SK-N-SH (cell line): ENCODE results near the gene ANKFN1. TPM values are rescaled to one million over a fixed set of nuclear protein-coding genes. Genes with fewer than 3 reads are reported as not detected.

ENCODE experiments used
- CTCF ChIA-PET: fragments of 300-600, 350-600 bp; formaldehyde crosslinking; extraction: SDS; loops from one replicate; lab custom pipeline; 2021; lab: Yijun Ruan, JAX
- POLR2A ChIA-PET: fragments of 350-600 bp; sonication (Branson Sonifier 250); formaldehyde crosslinking; extraction: SDS; loops from one replicate; lab custom pipeline; 2020; ENCODE audit warnings: antibody characterized with exemption, inconsistent platforms; lab: Yijun Ruan, JAX
- DNase-seq: peaks from one replicate; pipeline ENCODE4 v3.0.0; 2012
- H2AFZ ChIP-seq: fragments of 200-600 bp; sonication (generic); 2 replicates; pipeline ENCODE4 v1.8.1; 2016; ENCODE audit warnings: antibody characterized with exemption, mild to moderate bottlenecking, low read depth
- H3F3A ChIP-seq: fragments of 200-600 bp; sonication (generic); replicated peaks from 2 replicates; pipeline ENCODE3; 2016; ENCODE audit warnings: antibody characterized with exemption, mild to moderate bottlenecking; ENCODE audit not compliant: insufficient read depth
- H3K27ac ChIP-seq, 2 experiments: fragments of 200-500 bp in 1 of 2; fragments of 200-600 bp in 1 of 2; sonication (Bioruptor generic) in 1 of 2; sonication (generic), shearing (Covaris generic) in 1 of 2; 2 replicates each; pipeline versions ENCODE4 v1.5.1 to v1.6.1; 2014 to 2016; ENCODE audit warnings: low read depth in 2 of 2, inconsistent platforms in 1 of 2, low read length in 1 of 2, mild to moderate bottlenecking in 1 of 2, mixed read lengths in 1 of 2
- H3K27me3 ChIP-seq: fragments of 200-600 bp; sonication (generic), shearing (Covaris generic); 2 replicates; pipeline ENCODE4 v1.6.1; 2016; ENCODE audit warnings: mixed run types; ENCODE audit not compliant: insufficient read depth
- H3K36me3 ChIP-seq, 2 experiments: fragments of 200-500 bp in 1 of 2; fragments of 200-600 bp in 1 of 2; sonication (Bioruptor generic) in 1 of 2; sonication (generic) in 1 of 2; replicated peaks in 1 of 2; 2 replicates each; pipeline versions ENCODE3 to v1.5.1; 2014 to 2016; ENCODE audit warnings: low read length in 1 of 2, mild to moderate bottlenecking in 1 of 2; ENCODE audit not compliant: insufficient read depth in 2 of 2, control insufficient read depth in 1 of 2
- H3K4me1 ChIP-seq, 2 experiments: fragments of 200-500 bp in 1 of 2; fragments of 200-600 bp in 1 of 2; sonication (Bioruptor generic) in 1 of 2; sonication (generic), shearing (Covaris generic) in 1 of 2; 2 replicates each; pipeline versions ENCODE4 v1.5.1 to v1.6.1; 2014 to 2016; ENCODE audit warnings: low read depth in 1 of 2, low read length in 1 of 2, mixed run types in 1 of 2; ENCODE audit not compliant: insufficient read depth in 2 of 2, control insufficient read depth in 1 of 2
- H3K4me2 ChIP-seq: fragments of 200-600 bp; sonication (generic), shearing (Covaris generic); 2 replicates; pipeline ENCODE4 v1.6.1; 2017; ENCODE audit warnings: mixed run types
- H3K4me3 ChIP-seq, 2 experiments: fragments of 200-500 bp in 1 of 2; fragments of 200-600 bp in 1 of 2; sonication (Bioruptor generic) in 1 of 2; sonication (generic), shearing (Covaris generic) in 1 of 2; 2 replicates each; pipeline versions ENCODE4 v1.5.1 to v1.8.1; 2014 to 2016; ENCODE audit warnings: low read depth in 2 of 2, inconsistent platforms in 1 of 2, low read length in 1 of 2, mild to moderate bottlenecking in 1 of 2, mixed read lengths in 1 of 2, moderate library complexity in 1 of 2
- H3K79me2 ChIP-seq: fragments of 200-600 bp; sonication (generic); 2 replicates; pipeline ENCODE4 v1.8.1; 2017; ENCODE audit warnings: mild to moderate bottlenecking; ENCODE audit not compliant: insufficient read depth
- H3K9ac ChIP-seq: fragments of 200-600 bp; sonication (generic); 2 replicates; pipeline ENCODE4 v1.6.1; 2017; ENCODE audit warnings: mixed run types
- H3K9me2 ChIP-seq: fragments of 200-600 bp; sonication (generic); 2 replicates; pipeline ENCODE4 v1.6.1; 2017; ENCODE audit warnings: mixed run types
- H3K9me3 ChIP-seq: fragments of 200-600 bp; sonication (generic); 2 replicates; pipeline ENCODE4 v1.6.1; 2017; ENCODE audit warnings: mixed run types, mild to moderate bottlenecking, moderate library complexity
- H4K20me1 ChIP-seq: fragments of 200-600 bp; sonication (generic); 2 replicates; pipeline ENCODE4 v1.6.1; 2017; ENCODE audit warnings: mild to moderate bottlenecking, mixed run types; ENCODE audit not compliant: insufficient read depth
- CHD2 ChIP-seq: fragments of 150-350 bp; IDR thresholded peaks from 2 replicates; pipeline ENCODE4 v1.6.1; 2018; ENCODE audit warnings: low read length; ENCODE audit not compliant: partially characterized antibody
- CTCF ChIP-seq: fragments of 200-600 bp; sonication (generic); IDR thresholded peaks from 2 replicates; pipeline ENCODE4 v1.6.1; 2017; ENCODE audit warnings: antibody characterized with exemption, mild to moderate bottlenecking, moderate library complexity
- ELF1 ChIP-seq: IDR thresholded peaks from 2 replicates; pipeline ENCODE4 v1.4.0; 2012
- EP300 ChIP-seq, 2 experiments: IDR thresholded peaks; 2 replicates each; pipeline versions ENCODE4 v1.4.0 to v1.6.1; 2012; ENCODE audit warnings: borderline replicate concordance in 1 of 2, low read depth in 1 of 2, low read length in 1 of 2
- FOSL2 ChIP-seq: IDR thresholded peaks from 2 replicates; pipeline ENCODE4 v1.4.0; 2012; ENCODE audit warnings: low read depth, mild to moderate bottlenecking, moderate library complexity, borderline replicate concordance
- GABPA ChIP-seq: IDR thresholded peaks from 2 replicates; pipeline ENCODE4 v1.4.0; 2012; ENCODE audit warnings: low read depth, mild to moderate bottlenecking
- MAX ChIP-seq: IDR thresholded peaks from 2 replicates; pipeline ENCODE4 v1.4.0; 2012; ENCODE audit warnings: low read depth
- MEF2A ChIP-seq: IDR thresholded peaks from 2 replicates; pipeline ENCODE4 v1.4.0; 2012; ENCODE audit warnings: low read depth, borderline replicate concordance
- MXI1 ChIP-seq: IDR thresholded peaks from 2 replicates; pipeline ENCODE4 v1.6.1; 2012; ENCODE audit warnings: mild to moderate bottlenecking, low read depth, low read length, improper control_type of control experiment
- PBX3 ChIP-seq: IDR thresholded peaks from 2 replicates; pipeline ENCODE4; 2012
- POLR2AphosphoS5 ChIP-seq: IDR thresholded peaks from 2 replicates; pipeline ENCODE4 v1.6.1; 2012; ENCODE audit warnings: low read depth, low read length
- RCOR1 ChIP-seq: fragments of 150-350 bp; IDR thresholded peaks from 2 replicates; pipeline ENCODE4 v1.6.1; 2017; ENCODE audit warnings: antibody characterized with exemption, low read length
- SMC3 ChIP-seq: IDR thresholded peaks from 2 replicates; pipeline ENCODE4 v1.6.1; 2012; ENCODE audit warnings: low read depth, low read length, improper control_type of control experiment
- TAF1 ChIP-seq: IDR thresholded peaks from 2 replicates; pipeline ENCODE4 v1.6.1; 2012; ENCODE audit warnings: low read depth, mild to moderate bottlenecking, low read length, moderate library complexity, borderline replicate concordance
- TCF12 ChIP-seq: IDR thresholded peaks from 2 replicates; pipeline ENCODE4 v1.4.0; 2012
- YY1 ChIP-seq: IDR thresholded peaks from 2 replicates; pipeline ENCODE4 v1.4.0; 2012; ENCODE audit warnings: low read depth, mild to moderate bottlenecking
- WGBS: methylation state at CpG from one replicate; pipeline ENCODE4 v1.1.6; 2017; ENCODE audit warnings: low lambda C conversion rate; 5-methylcytosine and 5-hydroxymethylcytosine counted together
- polyA plus RNA-seq, 3 experiments: library from polyadenylated mRNA; depleted of rRNA; stranded (reverse); fragments of >200 nt; gene quantifications; 2 replicates each; pipeline ENCODE4 v1.2.3, GENCODE V29; 2012
- TF ChIP-seq, protein P1 (sequence below): fragments of 150-350 bp; IDR thresholded peaks from 2 replicates; pipeline ENCODE4 v1.6.1; 2017; ENCODE audit warnings: antibody characterized with exemption, low read length, low read depth, borderline replicate concordance
- TF ChIP-seq, protein P2 (sequence below): IDR thresholded peaks from 2 replicates; pipeline ENCODE4 v1.4.0; 2012; ENCODE audit warnings: low read depth, borderline replicate concordance
- TF ChIP-seq, protein P3 (sequence below): IDR thresholded peaks from 2 replicates; pipeline ENCODE4 v1.4.0; 2012; ENCODE audit warnings: low read depth, borderline replicate concordance

Gene ANKFN1
- polyA plus RNA-seq, 1 of the 3 experiments (the other 2 are of a cell fraction), result 0.07 TPM

- POLR2A ChIA-PET, result no interaction called here
- TF ChIP-seq MXI1 (no peak), MAX (no peak), POLR2AphosphoS5 (no peak), CTCF (no peak), RCOR1 (no peak), EP300 (IDR thresholded peaks at IDR 0.05; ENCODE audit: borderline replicate concordance in 1 of 2, low read depth in 1 of 2, low read length in 1 of 2) (no peak)
- TF ChIP-seq, protein P1, sequence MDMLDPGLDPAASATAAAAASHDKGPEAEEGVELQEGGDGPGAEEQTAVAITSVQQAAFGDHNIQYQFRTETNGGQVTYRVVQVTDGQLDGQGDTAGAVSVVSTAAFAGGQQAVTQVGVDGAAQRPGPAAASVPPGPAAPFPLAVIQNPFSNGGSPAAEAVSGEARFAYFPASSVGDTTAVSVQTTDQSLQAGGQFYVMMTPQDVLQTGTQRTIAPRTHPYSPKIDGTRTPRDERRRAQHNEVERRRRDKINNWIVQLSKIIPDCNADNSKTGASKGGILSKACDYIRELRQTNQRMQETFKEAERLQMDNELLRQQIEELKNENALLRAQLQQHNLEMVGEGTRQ, result no peak
- TF ChIP-seq, protein P2, sequence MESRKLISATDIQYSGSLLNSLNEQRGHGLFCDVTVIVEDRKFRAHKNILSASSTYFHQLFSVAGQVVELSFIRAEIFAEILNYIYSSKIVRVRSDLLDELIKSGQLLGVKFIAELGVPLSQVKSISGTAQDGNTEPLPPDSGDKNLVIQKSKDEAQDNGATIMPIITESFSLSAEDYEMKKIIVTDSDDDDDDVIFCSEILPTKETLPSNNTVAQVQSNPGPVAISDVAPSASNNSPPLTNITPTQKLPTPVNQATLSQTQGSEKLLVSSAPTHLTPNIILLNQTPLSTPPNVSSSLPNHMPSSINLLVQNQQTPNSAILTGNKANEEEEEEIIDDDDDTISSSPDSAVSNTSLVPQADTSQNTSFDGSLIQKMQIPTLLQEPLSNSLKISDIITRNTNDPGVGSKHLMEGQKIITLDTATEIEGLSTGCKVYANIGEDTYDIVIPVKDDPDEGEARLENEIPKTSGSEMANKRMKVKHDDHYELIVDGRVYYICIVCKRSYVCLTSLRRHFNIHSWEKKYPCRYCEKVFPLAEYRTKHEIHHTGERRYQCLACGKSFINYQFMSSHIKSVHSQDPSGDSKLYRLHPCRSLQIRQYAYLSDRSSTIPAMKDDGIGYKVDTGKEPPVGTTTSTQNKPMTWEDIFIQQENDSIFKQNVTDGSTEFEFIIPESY, result no peak
- TF ChIP-seq, protein P3, sequence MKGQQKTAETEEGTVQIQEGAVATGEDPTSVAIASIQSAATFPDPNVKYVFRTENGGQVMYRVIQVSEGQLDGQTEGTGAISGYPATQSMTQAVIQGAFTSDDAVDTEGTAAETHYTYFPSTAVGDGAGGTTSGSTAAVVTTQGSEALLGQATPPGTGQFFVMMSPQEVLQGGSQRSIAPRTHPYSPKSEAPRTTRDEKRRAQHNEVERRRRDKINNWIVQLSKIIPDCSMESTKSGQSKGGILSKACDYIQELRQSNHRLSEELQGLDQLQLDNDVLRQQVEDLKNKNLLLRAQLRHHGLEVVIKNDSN, result no peak
- no peak overlapping the region for H3K9ac ChIP-seq
- H2AFZ ChIP-seq, result no peak overlapping the region
- no peaks in the 10 kb centered on the region for H3F3A ChIP-seq
- no peaks in the 10 kb centered on the region for H3K9me3 ChIP-seq
- H3K27ac ChIP-seq, result no peak overlapping the region
- H3K79me2 ChIP-seq, result no peaks in the 10 kb centered on the region
- no peaks in the 10 kb centered on the region for H3K36me3 ChIP-seq
- no peaks in the 10 kb centered on the region for H3K4me1 ChIP-seq
- no peak overlapping the region for H3K4me2 ChIP-seq
- no peaks in the 10 kb centered on the region; the same call in 1 of the 2 replicates for H3K27me3 ChIP-seq
- 0% methylated on average over 1 of the region's 1 CpG for WGBS
- no peak overlapping the region for H3K4me3 ChIP-seq
- DNase-seq, result no peak
- H3K9me2 ChIP-seq, result no peaks in the 10 kb centered on the region
- CTCF ChIA-PET, result interaction anchor here (0.7 to 2.3 kb wide), 6 partner anchors 11 to 954 kb away, joined by 3 to 10 read pairs (median 6); no protein-coding TSS in a partner anchor
- H4K20me1 ChIP-seq, result no peaks in the 10 kb centered on the region
These were observed 327.2 kb downstream of the ANKFN1 start for GRCh38 chr17:56480501-56480900.

GRCh38 chr17:56481659-56482058 is 328.4 kb downstream of the ANKFN1 start:
- ChIA-PET POLR2A (no interaction called here), CTCF (interaction anchor here (0.6 to 1.1 kb wide), 3 partner anchors 12 to 636 kb away, joined by 3 to 4 read pairs (median 3); no protein-coding TSS in a partner anchor)
- Histone ChIP-seq H3F3A (no peaks in the 10 kb centered on the region), H3K9me3 (no peaks in the 10 kb centered on the region), H4K20me1 (no peaks in the 10 kb centered on the region), H3K27me3 (no peaks in the 10 kb centered on the region; the same call in 1 of the 2 replicates), H2AFZ (no peak overlapping the region), H3K9me2 (no peaks in the 10 kb centered on the region), H3K4me1 (no peaks in the 10 kb centered on the region), H3K4me3 (no peak overlapping the region), H3K27ac (no peak overlapping the region), H3K36me3 (no peaks in the 10 kb centered on the region), H3K79me2 (no peaks in the 10 kb centered on the region), H3K9ac (no peak overlapping the region), H3K4me2 (no peak overlapping the region)
- 19% methylated on average over 5 of the region's 5 CpGs for WGBS
- DNase-seq, result no peak
- TF ChIP-seq EP300 (IDR thresholded peaks at IDR 0.05; ENCODE audit: borderline replicate concordance in 1 of 2, low read depth in 1 of 2, low read length in 1 of 2) (no peak), ELF1 (no peak), PBX3 (no peak), SMC3 (no peak), CHD2 (no peak), TCF12 (no peak), MEF2A (no peak), FOSL2 (no peak), TAF1 (no peak), GABPA (no peak), YY1 (no peak)
- TF ChIP-seq, protein P3, result no peak
- TF ChIP-seq, protein P1, result no peak
